ENCODE data around the gene GINM1. TPM values are rescaled to one million over a fixed set of nuclear protein-coding genes. Genes with fewer than 3 reads are reported as not detected.

The GINM1 gene
- total and polyA plus RNA-seq, 9 of the 15 experiments (the other 6 are each of a cell fraction or from before 2014, with no cell fraction given), result 5.0 to 19.3 (median 14.2) TPM

DNA sequence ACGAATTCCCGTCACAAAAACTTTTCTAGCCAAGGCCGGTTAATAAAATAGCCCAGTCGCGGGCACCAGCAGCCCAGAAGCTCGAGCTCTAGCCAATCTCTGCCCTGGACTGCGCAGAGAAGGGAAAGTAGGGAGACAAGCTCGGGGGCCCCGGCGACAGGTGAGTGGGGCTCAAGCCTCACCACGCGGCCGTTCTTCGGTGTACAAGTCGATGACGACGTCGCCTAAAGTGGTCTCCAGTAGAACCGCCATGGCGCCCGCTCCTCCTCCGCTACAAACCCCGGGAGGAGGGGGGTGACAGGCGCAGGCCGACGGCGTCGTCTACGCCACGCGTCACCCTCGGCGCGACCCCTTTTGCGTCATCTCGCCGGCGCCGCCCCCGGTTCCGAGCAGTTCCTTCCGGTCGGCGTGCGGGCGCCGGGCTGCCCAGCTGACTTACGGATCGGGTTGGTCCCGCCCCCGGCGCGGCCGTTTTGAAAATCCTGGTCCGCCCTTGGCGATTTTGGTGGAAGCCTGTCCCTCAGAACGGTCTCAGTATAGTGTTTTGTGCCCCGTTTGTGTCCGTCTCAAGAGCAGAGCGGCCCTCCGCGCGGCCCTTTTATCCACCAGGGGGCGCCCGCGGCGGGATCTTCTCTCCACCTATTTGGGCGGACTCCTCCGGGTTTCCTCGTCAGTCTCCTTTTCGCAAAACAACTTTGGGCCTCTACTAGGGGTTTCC lies 20.3 kb upstream of the GINM1 start, which contains the start of gene PPIL4 (continued):
- no peak for TF ChIP-seq ZNF76 (CRISPR knock-in tag; IDR thresholded peaks at IDR 0.05; ENCODE audit: borderline replicate concordance)
- TF ChIP-seq NFXL1 (CRISPR knock-in tag; IDR thresholded peaks at IDR 0.05), result no peak
- TF ChIP-seq HNRNPK (IDR thresholded peaks at IDR 0.05; ENCODE audit: low read depth, low read length, poor library complexity, severe bottlenecking), result peak; percentile 79
- TF ChIP-seq ETV5 (CRISPR knock-in tag; IDR thresholded peaks at IDR 0.05; ENCODE audit: low read depth), result peak; percentile 98
- TF ChIP-seq ZNF586 (CRISPR knock-in tag; conservative IDR thresholded peaks at IDR 0.05), result no peak
- TF ChIP-seq MAZ (CRISPR knock-in tag; conservative IDR thresholded peaks at IDR 0.05 in 1 of 2, IDR thresholded peaks at IDR 0.05 in 1 of 2), result peak; percentile 98 to 99
- TF ChIP-seq, protein P1, sequence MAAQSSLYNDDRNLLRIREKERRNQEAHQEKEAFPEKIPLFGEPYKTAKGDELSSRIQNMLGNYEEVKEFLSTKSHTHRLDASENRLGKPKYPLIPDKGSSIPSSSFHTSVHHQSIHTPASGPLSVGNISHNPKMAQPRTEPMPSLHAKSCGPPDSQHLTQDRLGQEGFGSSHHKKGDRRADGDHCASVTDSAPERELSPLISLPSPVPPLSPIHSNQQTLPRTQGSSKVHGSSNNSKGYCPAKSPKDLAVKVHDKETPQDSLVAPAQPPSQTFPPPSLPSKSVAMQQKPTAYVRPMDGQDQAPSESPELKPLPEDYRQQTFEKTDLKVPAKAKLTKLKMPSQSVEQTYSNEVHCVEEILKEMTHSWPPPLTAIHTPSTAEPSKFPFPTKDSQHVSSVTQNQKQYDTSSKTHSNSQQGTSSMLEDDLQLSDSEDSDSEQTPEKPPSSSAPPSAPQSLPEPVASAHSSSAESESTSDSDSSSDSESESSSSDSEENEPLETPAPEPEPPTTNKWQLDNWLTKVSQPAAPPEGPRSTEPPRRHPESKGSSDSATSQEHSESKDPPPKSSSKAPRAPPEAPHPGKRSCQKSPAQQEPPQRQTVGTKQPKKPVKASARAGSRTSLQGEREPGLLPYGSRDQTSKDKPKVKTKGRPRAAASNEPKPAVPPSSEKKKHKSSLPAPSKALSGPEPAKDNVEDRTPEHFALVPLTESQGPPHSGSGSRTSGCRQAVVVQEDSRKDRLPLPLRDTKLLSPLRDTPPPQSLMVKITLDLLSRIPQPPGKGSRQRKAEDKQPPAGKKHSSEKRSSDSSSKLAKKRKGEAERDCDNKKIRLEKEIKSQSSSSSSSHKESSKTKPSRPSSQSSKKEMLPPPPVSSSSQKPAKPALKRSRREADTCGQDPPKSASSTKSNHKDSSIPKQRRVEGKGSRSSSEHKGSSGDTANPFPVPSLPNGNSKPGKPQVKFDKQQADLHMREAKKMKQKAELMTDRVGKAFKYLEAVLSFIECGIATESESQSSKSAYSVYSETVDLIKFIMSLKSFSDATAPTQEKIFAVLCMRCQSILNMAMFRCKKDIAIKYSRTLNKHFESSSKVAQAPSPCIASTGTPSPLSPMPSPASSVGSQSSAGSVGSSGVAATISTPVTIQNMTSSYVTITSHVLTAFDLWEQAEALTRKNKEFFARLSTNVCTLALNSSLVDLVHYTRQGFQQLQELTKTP (IDR thresholded peaks at IDR 0.05; ENCODE audit: low read depth in 1 of 2, partially characterized antibody in 2 of 2), result peak in 1 of 2 experiments; percentile 57
- TF ChIP-seq HDAC2 (IDR thresholded peaks at IDR 0.05), result peak; percentile 92
- TF ChIP-seq, protein P2, sequence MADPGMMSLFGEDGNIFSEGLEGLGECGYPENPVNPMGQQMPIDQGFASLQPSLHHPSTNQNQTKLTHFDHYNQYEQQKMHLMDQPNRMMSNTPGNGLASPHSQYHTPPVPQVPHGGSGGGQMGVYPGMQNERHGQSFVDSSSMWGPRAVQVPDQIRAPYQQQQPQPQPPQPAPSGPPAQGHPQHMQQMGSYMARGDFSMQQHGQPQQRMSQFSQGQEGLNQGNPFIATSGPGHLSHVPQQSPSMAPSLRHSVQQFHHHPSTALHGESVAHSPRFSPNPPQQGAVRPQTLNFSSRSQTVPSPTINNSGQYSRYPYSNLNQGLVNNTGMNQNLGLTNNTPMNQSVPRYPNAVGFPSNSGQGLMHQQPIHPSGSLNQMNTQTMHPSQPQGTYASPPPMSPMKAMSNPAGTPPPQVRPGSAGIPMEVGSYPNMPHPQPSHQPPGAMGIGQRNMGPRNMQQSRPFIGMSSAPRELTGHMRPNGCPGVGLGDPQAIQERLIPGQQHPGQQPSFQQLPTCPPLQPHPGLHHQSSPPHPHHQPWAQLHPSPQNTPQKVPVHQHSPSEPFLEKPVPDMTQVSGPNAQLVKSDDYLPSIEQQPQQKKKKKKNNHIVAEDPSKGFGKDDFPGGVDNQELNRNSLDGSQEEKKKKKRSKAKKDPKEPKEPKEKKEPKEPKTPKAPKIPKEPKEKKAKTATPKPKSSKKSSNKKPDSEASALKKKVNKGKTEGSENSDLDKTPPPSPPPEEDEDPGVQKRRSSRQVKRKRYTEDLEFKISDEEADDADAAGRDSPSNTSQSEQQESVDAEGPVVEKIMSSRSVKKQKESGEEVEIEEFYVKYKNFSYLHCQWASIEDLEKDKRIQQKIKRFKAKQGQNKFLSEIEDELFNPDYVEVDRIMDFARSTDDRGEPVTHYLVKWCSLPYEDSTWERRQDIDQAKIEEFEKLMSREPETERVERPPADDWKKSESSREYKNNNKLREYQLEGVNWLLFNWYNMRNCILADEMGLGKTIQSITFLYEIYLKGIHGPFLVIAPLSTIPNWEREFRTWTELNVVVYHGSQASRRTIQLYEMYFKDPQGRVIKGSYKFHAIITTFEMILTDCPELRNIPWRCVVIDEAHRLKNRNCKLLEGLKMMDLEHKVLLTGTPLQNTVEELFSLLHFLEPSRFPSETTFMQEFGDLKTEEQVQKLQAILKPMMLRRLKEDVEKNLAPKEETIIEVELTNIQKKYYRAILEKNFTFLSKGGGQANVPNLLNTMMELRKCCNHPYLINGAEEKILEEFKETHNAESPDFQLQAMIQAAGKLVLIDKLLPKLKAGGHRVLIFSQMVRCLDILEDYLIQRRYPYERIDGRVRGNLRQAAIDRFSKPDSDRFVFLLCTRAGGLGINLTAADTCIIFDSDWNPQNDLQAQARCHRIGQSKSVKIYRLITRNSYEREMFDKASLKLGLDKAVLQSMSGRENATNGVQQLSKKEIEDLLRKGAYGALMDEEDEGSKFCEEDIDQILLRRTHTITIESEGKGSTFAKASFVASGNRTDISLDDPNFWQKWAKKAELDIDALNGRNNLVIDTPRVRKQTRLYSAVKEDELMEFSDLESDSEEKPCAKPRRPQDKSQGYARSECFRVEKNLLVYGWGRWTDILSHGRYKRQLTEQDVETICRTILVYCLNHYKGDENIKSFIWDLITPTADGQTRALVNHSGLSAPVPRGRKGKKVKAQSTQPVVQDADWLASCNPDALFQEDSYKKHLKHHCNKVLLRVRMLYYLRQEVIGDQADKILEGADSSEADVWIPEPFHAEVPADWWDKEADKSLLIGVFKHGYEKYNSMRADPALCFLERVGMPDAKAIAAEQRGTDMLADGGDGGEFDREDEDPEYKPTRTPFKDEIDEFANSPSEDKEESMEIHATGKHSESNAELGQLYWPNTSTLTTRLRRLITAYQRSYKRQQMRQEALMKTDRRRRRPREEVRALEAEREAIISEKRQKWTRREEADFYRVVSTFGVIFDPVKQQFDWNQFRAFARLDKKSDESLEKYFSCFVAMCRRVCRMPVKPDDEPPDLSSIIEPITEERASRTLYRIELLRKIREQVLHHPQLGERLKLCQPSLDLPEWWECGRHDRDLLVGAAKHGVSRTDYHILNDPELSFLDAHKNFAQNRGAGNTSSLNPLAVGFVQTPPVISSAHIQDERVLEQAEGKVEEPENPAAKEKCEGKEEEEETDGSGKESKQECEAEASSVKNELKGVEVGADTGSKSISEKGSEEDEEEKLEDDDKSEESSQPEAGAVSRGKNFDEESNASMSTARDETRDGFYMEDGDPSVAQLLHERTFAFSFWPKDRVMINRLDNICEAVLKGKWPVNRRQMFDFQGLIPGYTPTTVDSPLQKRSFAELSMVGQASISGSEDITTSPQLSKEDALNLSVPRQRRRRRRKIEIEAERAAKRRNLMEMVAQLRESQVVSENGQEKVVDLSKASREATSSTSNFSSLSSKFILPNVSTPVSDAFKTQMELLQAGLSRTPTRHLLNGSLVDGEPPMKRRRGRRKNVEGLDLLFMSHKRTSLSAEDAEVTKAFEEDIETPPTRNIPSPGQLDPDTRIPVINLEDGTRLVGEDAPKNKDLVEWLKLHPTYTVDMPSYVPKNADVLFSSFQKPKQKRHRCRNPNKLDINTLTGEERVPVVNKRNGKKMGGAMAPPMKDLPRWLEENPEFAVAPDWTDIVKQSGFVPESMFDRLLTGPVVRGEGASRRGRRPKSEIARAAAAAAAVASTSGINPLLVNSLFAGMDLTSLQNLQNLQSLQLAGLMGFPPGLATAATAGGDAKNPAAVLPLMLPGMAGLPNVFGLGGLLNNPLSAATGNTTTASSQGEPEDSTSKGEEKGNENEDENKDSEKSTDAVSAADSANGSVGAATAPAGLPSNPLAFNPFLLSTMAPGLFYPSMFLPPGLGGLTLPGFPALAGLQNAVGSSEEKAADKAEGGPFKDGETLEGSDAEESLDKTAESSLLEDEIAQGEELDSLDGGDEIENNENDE (IDR thresholded peaks at IDR 0.05; ENCODE audit: low read depth, low read length), result no peak
- TF ChIP-seq FOSL1 (tag; conservative IDR thresholded peaks at IDR 0.05), result peak; percentile 73
- no peak for TF ChIP-seq NR4A1 (CRISPR knock-in tag; IDR thresholded peaks at IDR 0.05)
- peak; percentile 63; the same call in 1 of the 2 replicates for TF ChIP-seq NR4A1 (tag; IDR thresholded peaks at IDR 0.05)

Measured in K562 (cell line).